Smooth muscle cell (in vitro differentiated cells): ENCODE data around the gene REV3L. TPM values are rescaled to one million over a fixed set of nuclear protein-coding genes. Genes with fewer than 3 reads are reported as not detected.

ENCODE experiments used
- DNase-seq: peaks from one replicate; lab custom pipeline; 2025; ENCODE audit not compliant: unreplicated experiment; lab: John Stamatoyannopoulos, UW
- H2AFZ ChIP-seq: fragments of 200-600 bp; sonication (generic); 2 replicates; pipeline ENCODE4 v1.6.0; 2016; ENCODE audit warnings: antibody characterized with exemption, low read depth, mild to moderate bottlenecking
- H3F3A ChIP-seq: fragments of 200-600 bp; sonication (generic); 2 replicates; pipeline ENCODE4 v1.6.0; 2017; ENCODE audit warnings: antibody characterized with exemption, low read depth
- H3K27ac ChIP-seq: fragments of 200-600 bp; sonication (generic); 2 replicates; pipeline ENCODE4 v1.5.1; 2016; ENCODE audit warnings: low read depth, mild to moderate bottlenecking
- H3K27me3 ChIP-seq: fragments of 200-600 bp; sonication (generic); 2 replicates; pipeline ENCODE4 v1.6.1; 2016; ENCODE audit warnings: low read depth, mild to moderate bottlenecking
- H3K36me3 ChIP-seq: fragments of 200-600 bp; sonication (generic); 2 replicates; pipeline ENCODE4 v1.5.1; 2016; ENCODE audit warnings: low read depth
- H3K4me1 ChIP-seq: fragments of 200-600 bp; sonication (generic); 2 replicates; pipeline ENCODE4 v1.5.1; 2016; ENCODE audit warnings: low read depth
- H3K4me2 ChIP-seq: fragments of 200-600 bp; sonication (generic); 2 replicates; pipeline ENCODE4 v1.6.0; 2016; ENCODE audit warnings: mild to moderate bottlenecking
- H3K4me3 ChIP-seq: fragments of 200-600 bp; sonication (generic); 2 replicates; pipeline ENCODE4 v1.5.1; 2016; ENCODE audit warnings: mild to moderate bottlenecking
- H3K79me2 ChIP-seq: fragments of 200-600 bp; sonication (generic); 2 replicates; pipeline ENCODE4 v1.6.0; 2016; ENCODE audit warnings: low read depth, mild to moderate bottlenecking
- H3K9ac ChIP-seq: fragments of 200-600 bp; sonication (generic); 2 replicates; pipeline ENCODE4 v1.6.0; 2016; ENCODE audit warnings: low read depth
- H3K9me3 ChIP-seq: fragments of 200-600 bp; sonication (generic); replicated peaks from 2 replicates; pipeline ENCODE4 v1.5.1; 2016; ENCODE audit warnings: low read depth
- H4K20me1 ChIP-seq: fragments of 200-600 bp; sonication (generic); 2 replicates; pipeline ENCODE4 v1.6.0; 2016; ENCODE audit warnings: low read depth
- CTCF ChIP-seq: fragments of 200-600 bp; sonication (generic); IDR thresholded peaks from 2 replicates; pipeline ENCODE4 v1.5.1; 2017; ENCODE audit warnings: borderline replicate concordance, mild to moderate bottlenecking, antibody characterized with exemption; ENCODE audit not compliant: insufficient read depth, poor library complexity, severe bottlenecking
- WGBS: methylation state at CpG from one replicate; pipeline ENCODE4 v1.1.7; 2016; ENCODE audit warnings: low lambda C conversion rate; 5-methylcytosine and 5-hydroxymethylcytosine counted together
- polyA plus RNA-seq: library from polyadenylated mRNA; unstranded; fragments of >200 nt; fragmentation: Nextera tagmentation; extraction: Ambion mirVana; gene quantifications from 2 replicates; pipeline ENCODE4 v1.2.1, GENCODE V29; 2016
- total RNA-seq: library from RNA; depleted of rRNA; stranded (reverse); fragments of >200 nt; gene quantifications from 2 replicates; pipeline ENCODE4 v1.2.3, GENCODE V29; 2014

Gene REV3L
- total and polyA plus RNA-seq, 2 experiments from 2014 or later = 6.9 to 19.8 TPM

GRCh38 chr6:111423055-111423633 is 59.9 kb downstream of the REV3L start:
- Histone ChIP-seq H3K27ac (no peak overlapping the region), H3K4me3 (no peak overlapping the region), H3K9me3 (no peaks in the 10 kb centered on the region), H3K4me2 (peak overlapping the region; percentile 2), H4K20me1 (peaks cover 46% of the 10 kb centered on the region), H3F3A (no peaks in the 10 kb centered on the region), H2AFZ (no peak overlapping the region), H3K36me3 (no peaks in the 10 kb centered on the region), H3K9ac (no peak overlapping the region), H3K79me2 (peaks cover 40% of the 10 kb centered on the region), H3K4me1 (peaks cover 24% of the 10 kb centered on the region), H3K27me3 (no peaks in the 10 kb centered on the region)
- TF ChIP-seq CTCF = no peak
- 74% methylated on average over 2 of the region's 2 CpGs for WGBS
- DNase-seq = no peak

GRCh38 chr6:111418971-111419693 is 63.9 kb downstream of the REV3L start:
- H3K27ac ChIP-seq = no peak overlapping the region
- no peak overlapping the region for H3K9ac ChIP-seq
- 36% methylated on average over 5 of the region's 5 CpGs for WGBS
- H3K4me2 ChIP-seq = peak overlapping the region; percentile 31
- no peaks in the 10 kb centered on the region for H3F3A ChIP-seq
- H3K4me3 ChIP-seq = no peak overlapping the region
- peaks cover 22% of the 10 kb centered on the region for H3K79me2 ChIP-seq
- no peak overlapping the region for H2AFZ ChIP-seq
- peaks cover 61% of the 10 kb centered on the region for H4K20me1 ChIP-seq
- no peak for TF ChIP-seq CTCF
- H3K36me3 ChIP-seq = no peaks in the 10 kb centered on the region
- no peaks in the 10 kb centered on the region for H3K9me3 ChIP-seq
- H3K27me3 ChIP-seq = no peaks in the 10 kb centered on the region
- no peak for DNase-seq
- H3K4me1 ChIP-seq = peaks cover 12% of the 10 kb centered on the region

- DNase-seq = no peak
Observed at GRCh38 chr6:111417946-111418345, 65.1 kb downstream of the REV3L start.

More at GRCh38 chr6:111417946-111418345, 65.1 kb downstream of the REV3L start:
- no peak overlapping the region for H3K4me2 ChIP-seq
- no peak overlapping the region for H3K27ac ChIP-seq
- H3K4me3 ChIP-seq = no peak overlapping the region
- H3F3A ChIP-seq = no peaks in the 10 kb centered on the region
- H4K20me1 ChIP-seq = peaks cover 49% of the 10 kb centered on the region
- H2AFZ ChIP-seq = no peak overlapping the region
- no peaks in the 10 kb centered on the region for H3K27me3 ChIP-seq
- peaks cover 22% of the 10 kb centered on the region for H3K79me2 ChIP-seq
- TF ChIP-seq CTCF = no peak
- H3K36me3 ChIP-seq = no peaks in the 10 kb centered on the region
- H3K9me3 ChIP-seq = no peaks in the 10 kb centered on the region
- peaks cover under 1% of the 10 kb centered on the region for H3K4me1 ChIP-seq
- no peak overlapping the region for H3K9ac ChIP-seq
